ENCODE measurements around the gene MED25. TPM values are rescaled to one million over a fixed set of nuclear protein-coding genes. Genes with fewer than 3 reads are reported as not detected.

Gene MED25
- total and polyA plus RNA-seq, 9 of the 15 experiments (the other 6 are each of a cell fraction or from before 2014, with no cell fraction given), result 4.1 to 93.9 (median 19.3) TPM

DNA sequence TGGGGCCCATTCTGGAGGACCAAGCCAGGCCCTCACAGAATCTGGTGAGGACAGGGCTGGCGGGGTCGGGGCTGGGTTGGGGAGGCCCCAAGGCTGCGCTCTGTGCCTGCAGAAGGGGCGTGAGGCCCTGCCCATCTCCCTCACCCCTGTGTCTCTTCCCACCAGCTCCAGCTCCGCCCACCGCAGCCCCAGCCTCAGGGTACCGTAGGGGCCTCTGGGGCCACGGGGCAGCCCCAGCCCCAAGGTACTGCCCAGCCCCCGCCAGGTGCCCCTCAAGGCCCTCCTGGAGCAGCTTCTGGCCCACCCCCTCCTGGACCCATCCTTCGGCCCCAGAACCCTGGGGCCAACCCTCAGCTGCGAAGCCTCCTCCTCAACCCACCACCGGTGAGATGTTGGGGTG, 17.5 kb downstream of the MED25 start (continued):
- TF ChIP-seq MTA2 (IDR thresholded peaks at IDR 0.05; ENCODE audit: low read depth), result no peak
- no peak for TF ChIP-seq CREB3 (tag; conservative IDR thresholded peaks at IDR 0.05; ENCODE audit: low read depth)
- TF ChIP-seq FOXP1 (CRISPR knock-in tag; IDR thresholded peaks at IDR 0.05), result no peak
- no peak for TF ChIP-seq NFYB (IDR thresholded peaks at IDR 0.05; ENCODE audit: extremely low read depth, insufficient read length)
- TF ChIP-seq ZNF76 (CRISPR knock-in tag; IDR thresholded peaks at IDR 0.05; ENCODE audit: borderline replicate concordance), result no peak
- TF ChIP-seq POU5F1 (IDR thresholded peaks at IDR 0.05; ENCODE audit: borderline replicate concordance, low read depth, low read length, partially characterized antibody), result no peak
- TF ChIP-seq NFIX (CRISPR knock-in tag; IDR thresholded peaks at IDR 0.05; ENCODE audit: low read depth), result no peak
- TF ChIP-seq, protein P1, sequence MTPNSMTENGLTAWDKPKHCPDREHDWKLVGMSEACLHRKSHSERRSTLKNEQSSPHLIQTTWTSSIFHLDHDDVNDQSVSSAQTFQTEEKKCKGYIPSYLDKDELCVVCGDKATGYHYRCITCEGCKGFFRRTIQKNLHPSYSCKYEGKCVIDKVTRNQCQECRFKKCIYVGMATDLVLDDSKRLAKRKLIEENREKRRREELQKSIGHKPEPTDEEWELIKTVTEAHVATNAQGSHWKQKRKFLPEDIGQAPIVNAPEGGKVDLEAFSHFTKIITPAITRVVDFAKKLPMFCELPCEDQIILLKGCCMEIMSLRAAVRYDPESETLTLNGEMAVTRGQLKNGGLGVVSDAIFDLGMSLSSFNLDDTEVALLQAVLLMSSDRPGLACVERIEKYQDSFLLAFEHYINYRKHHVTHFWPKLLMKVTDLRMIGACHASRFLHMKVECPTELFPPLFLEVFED (CRISPR knock-in tag; conservative IDR thresholded peaks at IDR 0.05), result no peak

Measured in K562 (cell line).